HG03571 (cell line): ENCODE measurements around the gene MYOF.
"Not testable (repeated sequence)": the region's sequence is repeated elsewhere in the genome, so short reads cannot be mapped to it uniquely, and the experiment has no call there.

Experiments
- ATAC-seq: cut with Tn5 transposase; IDR thresholded peaks from one replicate; pipeline ENCODE4 v1.9.1; 2021; ENCODE audit not compliant: unreplicated experiment

Gene MYOF

GRCh38 chr10:93485690-93486089 is 3.6 kb upstream of the MYOF start:
- no peak for ATAC-seq

- no peak for ATAC-seq
Measured at GRCh38 chr10:93481637-93482144, 443 bp downstream of the MYOF start.

DNA sequence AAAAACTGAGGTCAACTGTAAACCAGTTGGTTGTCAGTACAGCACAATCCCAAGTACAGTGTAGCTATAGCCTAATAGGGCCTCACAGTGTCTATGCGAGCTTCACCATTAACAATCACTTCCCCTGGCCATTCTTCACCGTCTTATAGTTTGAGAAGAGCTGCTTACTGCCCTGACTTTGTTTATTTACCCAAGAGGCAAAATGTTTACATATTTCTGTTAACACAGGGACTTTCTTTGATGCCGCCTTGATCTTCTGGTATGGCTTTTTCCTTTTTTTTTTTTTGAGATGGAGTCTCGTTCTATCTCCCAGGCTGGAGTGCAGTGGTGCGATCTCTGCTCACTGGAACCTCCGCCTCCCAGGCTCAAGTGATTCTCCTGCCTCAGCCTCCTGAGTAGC is 3.3 kb downstream of the MYOF start:
- no peak for ATAC-seq

DNA sequence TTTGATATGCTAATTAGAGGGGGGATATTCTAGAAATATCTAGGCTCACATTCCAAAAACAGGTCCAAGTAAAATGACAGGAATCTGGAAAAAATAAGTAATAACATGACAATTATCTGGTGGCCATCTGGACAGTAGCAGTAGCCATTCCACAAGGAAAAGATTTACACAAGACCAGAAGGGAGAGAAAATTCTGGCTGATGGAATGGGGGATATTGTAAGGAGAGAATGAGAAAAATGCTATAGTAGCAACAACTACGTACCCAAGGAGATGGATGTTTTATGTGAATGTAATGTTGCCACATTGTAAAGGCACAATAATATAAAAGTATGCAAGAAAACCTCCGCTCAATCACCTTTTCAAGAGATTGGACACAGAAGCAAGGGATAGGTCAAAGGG is 5.4 kb downstream of the MYOF start:
- ATAC-seq, result no peak

- no peak for ATAC-seq
Measured at GRCh38 chr10:93475871-93476270, 6.3 kb downstream of the MYOF start.

DNA sequence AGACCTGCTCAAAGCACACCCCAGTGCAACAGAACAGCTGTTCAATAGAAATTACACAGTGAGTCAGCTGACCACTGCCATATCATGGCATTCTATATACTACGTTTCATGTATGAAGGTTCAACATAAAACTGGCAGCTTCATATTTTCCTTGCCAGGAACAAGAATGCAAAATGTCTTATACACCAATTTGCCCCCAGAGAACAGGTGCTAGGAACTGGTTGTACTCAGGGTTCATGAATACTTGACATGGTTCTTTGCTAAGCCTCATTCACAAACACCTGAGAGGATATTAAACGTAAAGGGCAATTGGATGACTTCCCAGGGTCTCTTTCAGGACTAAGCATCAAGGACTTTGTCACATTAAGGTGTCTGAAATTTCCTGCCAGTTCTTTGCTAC is 6.9 kb downstream of the MYOF start:
- no peak for ATAC-seq

GRCh38 chr10:93473804-93474472 is 8.2 kb downstream of the MYOF start:
- ATAC-seq, result no peak

DNA sequence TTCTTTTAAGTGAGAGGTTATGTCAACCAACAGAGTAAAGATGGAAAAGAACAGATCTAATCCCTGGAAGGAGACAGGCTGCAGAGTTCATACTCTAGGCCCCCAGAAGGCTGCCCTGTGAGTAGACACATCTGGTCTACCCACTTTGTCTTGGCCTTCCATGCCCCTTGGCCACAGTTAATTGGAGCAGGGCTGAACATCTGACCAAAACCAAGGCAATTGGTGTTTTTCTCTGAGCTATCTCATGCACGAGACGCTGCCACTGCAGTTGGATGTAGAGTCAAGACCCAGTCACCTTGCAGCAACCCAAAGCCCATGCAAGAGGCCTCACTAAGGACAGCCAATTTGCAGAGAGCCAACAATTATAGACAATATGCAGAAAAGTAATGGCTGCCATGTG is 9.0 kb downstream of the MYOF start:
- no peak for ATAC-seq

DNA sequence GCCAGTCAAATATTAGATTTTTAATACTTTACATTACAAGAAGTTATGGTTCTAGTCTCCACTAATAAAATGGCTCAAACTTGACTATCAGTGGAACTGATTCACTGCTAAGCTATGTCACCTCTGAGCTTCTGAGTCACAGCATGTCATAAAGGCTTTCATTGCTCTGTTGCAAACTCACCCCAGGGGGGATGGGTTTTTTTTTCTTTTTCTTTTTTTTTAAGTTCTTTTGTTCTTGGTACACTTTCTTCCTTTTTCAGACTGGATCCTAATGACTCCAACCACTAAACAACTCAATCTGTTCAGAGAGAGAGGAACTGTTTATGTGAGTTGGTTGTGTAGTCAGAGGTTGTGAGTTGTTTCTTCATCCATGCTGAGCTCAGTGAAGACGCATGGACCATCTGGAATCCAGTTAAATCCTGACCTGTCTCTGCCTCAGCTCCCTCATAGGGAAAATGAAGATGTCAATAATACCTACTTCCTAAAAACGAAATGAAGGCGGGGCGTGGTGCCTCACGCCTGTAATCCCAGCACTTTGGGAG is 11.0 kb downstream of the MYOF start:
- no peak for ATAC-seq

GRCh38 chr10:93469454-93469853 is 12.7 kb downstream of the MYOF start:
- ATAC-seq, result no peak

- ATAC-seq, result no peak
Measured at GRCh38 chr10:93468461-93469213, 13.5 kb downstream of the MYOF start.

DNA sequence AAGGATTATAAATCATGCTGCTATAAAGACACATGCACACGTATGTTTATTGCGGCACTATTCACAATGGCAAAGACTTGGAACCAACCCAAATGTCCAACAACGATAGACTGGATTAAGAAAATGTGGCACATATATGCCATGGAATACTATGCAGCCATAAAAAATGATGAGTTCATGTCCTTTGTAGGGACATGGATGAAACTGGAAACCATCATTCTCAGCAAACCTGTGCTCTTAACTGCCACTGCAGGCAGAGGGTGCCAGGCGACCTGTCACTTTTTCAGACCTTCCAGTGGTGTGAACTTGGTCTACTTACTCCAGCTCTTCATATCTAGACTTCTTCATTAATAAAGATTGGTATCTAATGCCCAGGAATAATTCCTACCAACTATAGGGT is 14.5 kb downstream of the MYOF start:
- ATAC-seq, result not testable (repeated sequence)

- no peak for ATAC-seq
Measured at GRCh38 chr10:93465806-93466675, 16.1 kb downstream of the MYOF start.

GRCh38 chr10:93464776-93465388 is 17.3 kb downstream of the MYOF start:
- ATAC-seq, result no peak

DNA sequence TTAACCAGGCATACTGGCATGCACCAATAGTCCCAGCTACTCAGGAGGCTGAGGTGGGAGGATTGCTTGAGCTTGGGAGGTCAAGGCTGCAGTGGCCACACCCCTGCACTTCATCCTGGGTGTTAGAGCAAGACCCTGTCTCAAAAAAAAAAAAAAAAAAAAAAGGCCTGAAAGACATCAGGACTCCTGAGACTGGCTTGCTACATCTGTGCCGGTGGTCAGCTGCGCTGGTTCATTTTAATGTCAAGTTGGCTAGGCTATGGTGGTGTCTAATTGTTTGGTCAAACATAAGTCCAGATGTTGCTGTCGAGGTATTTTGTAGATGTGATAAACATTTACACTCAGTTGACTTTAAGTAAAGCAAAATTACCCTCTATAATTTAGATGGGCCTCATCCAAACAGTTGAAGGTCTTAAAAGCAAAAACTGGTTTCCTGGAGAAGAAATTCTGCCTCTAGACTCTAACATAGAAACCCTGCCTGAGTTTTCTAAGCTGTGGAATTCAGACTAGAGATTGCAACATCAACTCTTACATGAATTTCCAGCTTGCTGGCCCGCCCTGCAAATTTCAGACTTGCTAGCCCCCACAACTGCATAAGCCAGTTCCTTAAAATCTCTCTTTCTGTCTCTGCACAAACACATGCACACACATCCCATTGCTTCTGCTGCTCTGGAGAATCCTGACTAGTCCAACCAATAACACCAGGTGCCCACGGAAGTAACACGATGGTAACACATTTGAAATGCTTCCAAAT is 18.2 kb downstream of the MYOF start:
- no peak for ATAC-seq

DNA sequence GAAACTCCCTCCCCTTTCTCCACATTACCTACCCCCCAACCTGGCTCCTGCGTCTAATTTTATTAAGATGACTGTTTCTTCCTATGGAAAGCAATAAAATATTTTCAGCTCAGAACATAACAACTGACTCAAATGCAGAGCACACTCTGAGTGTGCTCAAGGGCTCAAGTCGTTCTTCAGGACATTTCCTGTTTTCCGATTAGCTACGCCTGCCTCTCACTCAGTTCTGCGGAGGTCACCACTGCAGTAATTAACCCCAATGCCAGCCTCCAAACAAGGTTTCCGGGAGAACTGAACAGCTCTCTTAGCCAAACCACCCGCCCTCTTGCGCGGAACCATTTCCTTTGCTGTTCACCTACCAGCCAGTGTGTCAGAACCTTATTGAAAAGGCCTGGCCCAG is 19.3 kb downstream of the MYOF start:
- ATAC-seq, result no peak

- ATAC-seq, result no peak
Measured at GRCh38 chr10:93462371-93462770, 19.8 kb downstream of the MYOF start.

DNA sequence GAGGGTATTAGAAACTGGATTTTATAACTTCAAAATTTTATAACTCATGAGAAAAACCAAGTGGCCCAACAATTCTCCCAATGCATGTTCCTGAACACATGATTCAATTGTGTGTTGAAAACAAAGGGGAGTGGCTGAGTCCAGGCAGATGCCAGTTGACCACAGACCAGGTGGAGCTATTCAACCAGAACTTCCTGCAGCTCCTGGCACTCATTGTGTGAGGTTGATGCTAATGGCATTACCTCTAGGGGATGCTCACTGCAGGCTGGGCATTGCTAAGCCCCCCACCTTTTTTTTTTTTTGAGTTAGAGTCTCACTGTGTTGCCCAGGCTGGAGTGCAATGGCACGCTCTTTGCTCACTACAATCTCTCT is 20.3 kb downstream of the MYOF start:
- ATAC-seq, result no peak

DNA sequence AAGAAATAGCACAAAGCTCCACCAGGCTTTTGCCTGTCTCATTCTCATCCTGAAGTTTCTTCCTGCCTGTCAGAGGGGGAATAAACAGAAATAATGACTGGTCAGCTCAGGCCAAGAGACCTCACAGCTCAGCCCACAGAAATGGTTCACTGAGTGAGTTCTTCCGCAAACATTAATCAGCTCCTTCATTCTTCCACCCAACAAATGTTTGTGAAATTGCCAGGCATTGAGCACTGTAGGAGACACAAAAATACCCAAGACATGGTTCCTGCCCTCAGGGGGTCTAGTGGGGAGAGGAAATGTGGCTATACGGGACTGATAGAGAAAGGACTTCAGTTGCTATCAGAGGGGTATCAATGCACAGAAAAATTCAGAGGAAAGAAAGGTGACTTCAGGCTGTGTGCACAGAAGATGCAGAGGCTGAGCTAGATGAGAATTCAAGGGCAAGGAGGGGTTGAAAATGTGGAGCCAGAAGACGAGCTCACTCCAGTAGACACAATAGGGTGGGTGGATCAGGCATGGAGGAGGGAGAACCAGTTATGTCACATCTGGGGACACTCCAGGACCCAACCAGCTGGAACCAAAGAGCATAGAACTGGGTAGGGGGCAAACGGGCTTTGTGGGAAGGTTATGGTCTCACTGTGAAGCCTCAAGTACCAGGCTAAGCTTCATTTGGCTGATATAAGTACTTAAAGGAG is 20.9 kb downstream of the MYOF start:
- ATAC-seq, result no peak

DNA sequence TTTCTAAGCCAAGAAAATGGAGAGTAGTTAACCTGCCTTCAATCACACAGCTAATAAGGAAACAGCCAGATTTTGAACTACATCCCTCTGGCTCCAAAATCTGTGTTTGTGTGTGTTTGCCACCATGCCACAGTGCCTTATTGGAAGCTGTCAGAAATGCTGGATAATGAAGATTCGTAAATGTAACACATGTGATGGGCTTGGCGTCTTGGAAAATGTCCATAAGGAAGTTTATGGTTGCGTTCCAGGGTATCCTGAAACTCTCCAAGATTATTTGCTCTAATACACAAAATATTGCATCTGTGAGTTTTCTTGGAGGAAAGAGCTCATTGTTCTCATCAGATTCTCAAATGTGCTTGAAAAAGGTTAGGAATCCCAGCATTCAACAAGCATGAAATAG is 22.7 kb downstream of the MYOF start:
- ATAC-seq, result no peak
